GM12878 (cell line): ENCODE results near the gene CCDC194. TPM values are rescaled to one million over a fixed set of nuclear protein-coding genes. Genes with fewer than 3 reads are reported as not detected.

ENCODE experiments used
- ATAC-seq: fragments of 200-7000 bp; cut with Tn5 transposase; 3 replicates; pipeline ENCODE4 v1.9.1; 2020; ENCODE audit warnings: mild to moderate bottlenecking, moderate library complexity
- BruUV-seq: library from RNA; stranded (reverse); fragments of 400-500 nt; replicated peaks from 2 replicates; lab custom pipeline; 2021; lab: Mats Ljungman, UMichigan
- CTCF ChIA-PET: fragments of 300-600 bp; sonication (Branson Sonifier 250); formaldehyde crosslinking; extraction: SDS; loops from one replicate; lab custom pipeline; 2021; ENCODE audit warnings: inconsistent platforms; lab: Yijun Ruan, JAX
- POLR2A ChIA-PET: fragments of 350-600 bp; formaldehyde crosslinking; extraction: SDS; loops from one replicate; lab custom pipeline; 2021; ENCODE audit warnings: inconsistent platforms; lab: Charles Lee
- RAD21 ChIA-PET: fragments of 300-600 bp; sonication (Branson Sonifier 250); formaldehyde crosslinking; loops from one replicate; lab custom pipeline; 2023; ENCODE audit warnings: antibody characterized with exemption; ENCODE audit not compliant: unreplicated experiment; lab: Charles Lee
- SMC1A ChIA-PET: fragments of 300-600 bp; sonication (Branson Sonifier 250); formaldehyde crosslinking; loops from one replicate; lab custom pipeline; 2023; ENCODE audit not compliant: unreplicated experiment, uncharacterized antibody; lab: Charles Lee
- DNase-seq: peaks from one replicate; pipeline ENCODE4 v3.0.0-alpha.2; 2011; ENCODE audit warnings: low read depth, low spot score
- FAIRE-seq: peaks from 3 replicates; lab custom pipeline; 2011; peaks lifted over from hg19 to GRCh38; lab: Jason Lieb, UNC
- H2AFZ ChIP-seq: 2 replicates; pipeline ENCODE4 v1.6.0; 2011; ENCODE audit warnings: low read depth, low read length, control low read depth; ENCODE audit not compliant: control insufficient read depth
- H3K27ac ChIP-seq: 2 replicates; pipeline ENCODE4 v1.5.1; 2011; ENCODE audit warnings: control low read depth; ENCODE audit not compliant: control insufficient read depth, insufficient read depth
- H3K27me3 ChIP-seq, 2 experiments: replicated peaks in 1 of 2; 2 replicates each; pipeline versions ENCODE4 v1.6.0 to v1.6.1; 2011; ENCODE audit warnings: low read length in 1 of 2; ENCODE audit not compliant: control insufficient read depth in 2 of 2, insufficient read depth in 2 of 2
- H3K36me3 ChIP-seq, 2 experiments: 2 replicates each; pipeline ENCODE4 v1.5.1; 2011; ENCODE audit warnings: low read length in 1 of 2; ENCODE audit not compliant: control insufficient read depth in 2 of 2, insufficient read depth in 2 of 2
- H3K4me1 ChIP-seq: 2 replicates; pipeline ENCODE4 v1.6.1; 2011; ENCODE audit warnings: mild to moderate bottlenecking, low read length, moderate library complexity, mixed read lengths; ENCODE audit not compliant: control insufficient read depth, insufficient read depth
- H3K4me2 ChIP-seq: 2 replicates; pipeline ENCODE4 v1.6.0; 2011; ENCODE audit warnings: control low read depth; ENCODE audit not compliant: control insufficient read depth, insufficient read depth
- H3K4me3 ChIP-seq: fragments of 200-600 bp; sonication (generic); 2 replicates; pipeline ENCODE4 v1.5.1; 2016
- H3K79me2 ChIP-seq: 2 replicates; pipeline ENCODE4 v1.6.0; 2011; ENCODE audit warnings: low read length; ENCODE audit not compliant: control insufficient read depth, insufficient read depth
- H3K9ac ChIP-seq: 2 replicates; pipeline ENCODE4 v1.8.0; 2011; ENCODE audit warnings: low read length, control low read depth, mixed read lengths; ENCODE audit not compliant: control insufficient read depth, insufficient read depth
- H3K9me3 ChIP-seq: replicated peaks from 3 replicates; pipeline ENCODE4 v1.5.1; 2011; ENCODE audit warnings: mild to moderate bottlenecking, low read length; ENCODE audit not compliant: control insufficient read depth, insufficient read depth
- H4K20me1 ChIP-seq: 2 replicates; pipeline ENCODE4 v1.6.0; 2011; ENCODE audit not compliant: control insufficient read depth, insufficient read depth
- ASH2L ChIP-seq: fragments of 300-600, 200-600 bp; sonication (generic); IDR thresholded peaks from 2 replicates; pipeline ENCODE4 v1.6.1; 2017; ENCODE audit warnings: low read depth, mild to moderate bottlenecking, borderline replicate concordance
- BMI1 ChIP-seq: fragments of 450-650 bp; IDR thresholded peaks from 2 replicates; pipeline ENCODE4 v1.6.1; 2016; ENCODE audit warnings: mild to moderate bottlenecking, moderate library complexity, borderline replicate concordance
- CBFB ChIP-seq: IDR thresholded peaks from 2 replicates; pipeline ENCODE4 v1.6.1; 2016; ENCODE audit warnings: antibody characterized with exemption, low read depth
- CREM ChIP-seq: IDR thresholded peaks from 2 replicates; pipeline ENCODE4 v1.6.1; 2014; ENCODE audit warnings: antibody characterized with exemption, low read depth
- MYC ChIP-seq: IDR thresholded peaks from 2 replicates; pipeline ENCODE4 v1.6.1; 2011; ENCODE audit warnings: mild to moderate bottlenecking, low read length, moderate library complexity, inconsistent platforms; ENCODE audit not compliant: insufficient read depth, insufficient replicate concordance, insufficient read length, severe bottlenecking
- NFIC ChIP-seq: IDR thresholded peaks from 2 replicates; pipeline ENCODE4 v1.6.1; 2012; ENCODE audit warnings: low read depth, mild to moderate bottlenecking, inconsistent platforms, low read length, moderate library complexity
- NFXL1 ChIP-seq: fragments of 450-650 bp; IDR thresholded peaks from 2 replicates; pipeline ENCODE4 v1.6.1; 2017; ENCODE audit warnings: antibody characterized with exemption, mild to moderate bottlenecking, borderline replicate concordance
- RFX5 ChIP-seq: IDR thresholded peaks from 2 replicates; pipeline ENCODE4 v1.6.1; 2011; ENCODE audit warnings: low read depth, low read length, improper control_type of control experiment
- RUNX3 ChIP-seq: IDR thresholded peaks from 2 replicates; pipeline ENCODE4 v1.6.1; 2012; ENCODE audit warnings: low read length, inconsistent platforms
- TAF1 ChIP-seq: IDR thresholded peaks from 2 replicates; pipeline ENCODE4 v1.6.1; 2011; ENCODE audit warnings: mild to moderate bottlenecking, low read depth, low read length, borderline replicate concordance
- TBL1XR1 ChIP-seq: IDR thresholded peaks from 2 replicates; pipeline ENCODE4 v1.6.1; 2012; ENCODE audit warnings: low read depth, low read length, improper control_type of control experiment
- TCF12 ChIP-seq: IDR thresholded peaks from 2 replicates; pipeline ENCODE4 v1.6.1; 2011; ENCODE audit warnings: low read depth, mild to moderate bottlenecking, low read length
- ZSCAN29 ChIP-seq: fragments of 450-650 bp; IDR thresholded peaks from 2 replicates; pipeline ENCODE4 v1.6.1; 2017; ENCODE audit warnings: mild to moderate bottlenecking, moderate library complexity
- WGBS: methylation state at CpG from one replicate; pipeline ENCODE4 v1.1.6; 2016; ENCODE audit warnings: low lambda C conversion rate; ENCODE audit not compliant: insufficient replicate concordance, insufficient coverage; ENCODE audit errors: missing lambda C conversion rate; 5-methylcytosine and 5-hydroxymethylcytosine counted together
- in situ Hi-C: fragments of 300-500 bp; cut with MboI; formaldehyde crosslinking; loops from 9 replicates; pipeline ENCODE4 v1.14.3; 2018; ENCODE audit warnings: mixed read lengths
- intact Hi-C: fragments of 100-400 bp; cut with micrococcal nuclease; formaldehyde crosslinking; loops from one replicate; pipeline ENCODE4 v1.14.2; 2022; ENCODE audit not compliant: unreplicated experiment
- polyA plus RNA-seq, 11 experiments: library from polyadenylated mRNA; depleted of rRNA in 4 of 11; unstranded in 6 of 11; stranded (reverse) in 5 of 11; fragments of >200 nt; fragmentation: Nextera tagmentation in 4 of 11; fragmentation: Illumina TruSeq in 1 of 11; extraction: Ambion mirVana in 4 of 11; extraction: Trizol in 1 of 11; gene quantifications; 1 replicate in 1 of 11; 2 replicates in 10 of 11; pipeline versions ENCODE4 v1.2.1 to v1.2.3, GENCODE V29; 2011 to 2016; ENCODE audit warnings: inconsistent platforms in 2 of 11, missing spikeins in 2 of 11, low read depth in 1 of 11
- total RNA-seq, 4 experiments: library from RNA; depleted of rRNA in 3 of 4; stranded (reverse); fragments of >200 nt in 3 of 4; fragmentation: Illumina TruSeq in 1 of 4; extraction: Trizol in 1 of 4; gene quantifications; 2 replicates each; pipeline versions ENCODE4 v1.2.1 to v1.2.3, GENCODE V29; 2013 to 2021
- TF ChIP-seq, protein P1 (sequence below): IDR thresholded peaks from 2 replicates; pipeline ENCODE4 v1.6.1; 2011; ENCODE audit warnings: low read depth, mild to moderate bottlenecking, low read length, moderate library complexity, borderline replicate concordance; ENCODE audit errors: extremely low read depth
- TF ChIP-seq, protein P2 (sequence below): fragments of 150-350 bp; IDR thresholded peaks from 2 replicates; pipeline ENCODE4 v1.6.1; 2014; ENCODE audit warnings: mild to moderate bottlenecking, low read depth, low read length
- TF ChIP-seq, protein P3 (sequence below): fragments of 450-650 bp; IDR thresholded peaks from 2 replicates; pipeline ENCODE4 v1.6.1; 2016; ENCODE audit warnings: mild to moderate bottlenecking
- TF ChIP-seq, protein P4 (sequence below): IDR thresholded peaks from 2 replicates; pipeline ENCODE4 v1.6.1; 2012; ENCODE audit warnings: low read depth, low read length, improper control_type of control experiment

The CCDC194 gene
- total and polyA plus RNA-seq, 10 of the 15 experiments (the other 5 are each of a cell fraction or from before 2014, with no cell fraction given), result 0.07 to 3.4 (median 0.97) TPM

- no peak for TF ChIP-seq BMI1
Observed at GRCh38 chr19:17398902-17399527, 5.0 kb upstream of the CCDC194 start (continued).

DNA sequence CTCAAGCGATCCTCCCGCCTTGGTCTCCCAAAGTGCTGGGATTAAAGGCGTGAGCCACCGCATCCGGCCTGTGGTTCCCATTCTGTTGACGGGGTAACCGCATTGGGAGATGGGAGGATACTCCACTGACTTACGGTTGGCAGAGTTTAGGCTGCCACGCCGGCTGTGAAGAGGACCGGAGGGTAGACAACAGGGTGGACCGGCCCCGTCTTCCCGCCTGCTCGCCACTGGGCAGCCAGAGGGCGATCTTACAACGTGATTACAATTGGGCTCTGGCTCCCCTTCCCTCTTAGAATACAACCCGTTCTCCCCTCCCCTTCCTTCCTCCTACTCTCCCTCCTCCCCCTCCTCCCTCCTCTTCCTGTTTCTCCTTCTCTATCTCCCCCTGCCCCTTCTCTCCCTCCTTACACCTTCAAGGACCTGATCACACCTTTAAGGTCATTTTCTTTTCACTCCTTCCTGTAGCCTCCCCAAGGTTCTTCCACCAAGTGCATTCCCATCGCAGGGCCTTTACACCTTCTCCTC, 957 bp upstream of the CCDC194 start:
- WGBS, result 21% methylated on average over 19 of the region's 19 CpGs
- RAD21 ChIA-PET, result interaction anchor here (1.2 kb wide), 1 partner anchor 25 kb away, joined by 4 read pairs; the partner anchor contains the start of gene MVB12A
- intact Hi-C loops, result loop anchor here (1.0 kb wide), 1 partner anchor 71 kb away; no protein-coding TSS in a partner anchor
- CTCF ChIA-PET, result interaction anchor here (0.8 to 4.0 kb wide), 7 partner anchors 9 to 91 kb away, joined by 3 to 36 read pairs (median 7); no protein-coding TSS in a partner anchor
- in situ Hi-C loops, result loop anchor here (5.0 kb wide), 1 partner anchor 72 kb away; no protein-coding TSS in a partner anchor
- DNase-seq, result no peak
- peak; percentile 74 for ATAC-seq
- POLR2A ChIA-PET, result interaction anchor here (0.5 kb wide), 1 partner anchor 77 kb away, joined by 5 read pairs; no protein-coding TSS in a partner anchor
- no peaks in the 10 kb centered on the region for H4K20me1 ChIP-seq
- BruUV-seq, result no TSS peak
- H3K9me3 ChIP-seq, result no peaks in the 10 kb centered on the region; the same call in 2 of the 3 replicates
- no peaks in the 10 kb centered on the region for H3K79me2 ChIP-seq
- no peak overlapping the region for H3K4me3 ChIP-seq
- H3K27ac ChIP-seq, result no peak overlapping the region
- peaks cover 9% of the 10 kb centered on the region for H3K4me1 ChIP-seq
- 0 out of 2 replicates have a peak overlapping the region, but pooled peaks have one; percentile 3 for H3K4me2 ChIP-seq
- FAIRE-seq, result peak; percentile 70
- H3K9ac ChIP-seq, result no peak overlapping the region
- H3K36me3 ChIP-seq, result peaks cover 3 to 9% of the 10 kb centered on the region in 2 experiments; a peak in 2 of 4 replicates
- H3K27me3 ChIP-seq, result peaks cover 2% of the 10 kb centered on the region in 2 experiments; a peak in 3 of 4 replicates
- SMC1A ChIA-PET, result interaction anchor here (0.7 to 1.2 kb wide), 2 partner anchors 21 to 50 kb away, joined by 3 read pairs; no protein-coding TSS in a partner anchor
- no peak overlapping the region for H2AFZ ChIP-seq
- TF ChIP-seq, protein P1, sequence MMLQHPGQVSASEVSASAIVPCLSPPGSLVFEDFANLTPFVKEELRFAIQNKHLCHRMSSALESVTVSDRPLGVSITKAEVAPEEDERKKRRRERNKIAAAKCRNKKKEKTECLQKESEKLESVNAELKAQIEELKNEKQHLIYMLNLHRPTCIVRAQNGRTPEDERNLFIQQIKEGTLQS, result no peak
- TF ChIP-seq RUNX3 (no peak; the same call in 1 of the 2 replicates), ZSCAN29 (no peak), TAF1 (no peak), NFIC (no peak), MYC (no peak), CBFB (no peak), NFXL1 (peak; percentile 94), TCF12 (no peak), TBL1XR1 (no peak), RFX5 (no peak), CREM (no peak), ASH2L (no peak)
- TF ChIP-seq, protein P2, sequence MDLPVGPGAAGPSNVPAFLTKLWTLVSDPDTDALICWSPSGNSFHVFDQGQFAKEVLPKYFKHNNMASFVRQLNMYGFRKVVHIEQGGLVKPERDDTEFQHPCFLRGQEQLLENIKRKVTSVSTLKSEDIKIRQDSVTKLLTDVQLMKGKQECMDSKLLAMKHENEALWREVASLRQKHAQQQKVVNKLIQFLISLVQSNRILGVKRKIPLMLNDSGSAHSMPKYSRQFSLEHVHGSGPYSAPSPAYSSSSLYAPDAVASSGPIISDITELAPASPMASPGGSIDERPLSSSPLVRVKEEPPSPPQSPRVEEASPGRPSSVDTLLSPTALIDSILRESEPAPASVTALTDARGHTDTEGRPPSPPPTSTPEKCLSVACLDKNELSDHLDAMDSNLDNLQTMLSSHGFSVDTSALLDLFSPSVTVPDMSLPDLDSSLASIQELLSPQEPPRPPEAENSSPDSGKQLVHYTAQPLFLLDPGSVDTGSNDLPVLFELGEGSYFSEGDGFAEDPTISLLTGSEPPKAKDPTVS, result no peak
- TF ChIP-seq, protein P3, sequence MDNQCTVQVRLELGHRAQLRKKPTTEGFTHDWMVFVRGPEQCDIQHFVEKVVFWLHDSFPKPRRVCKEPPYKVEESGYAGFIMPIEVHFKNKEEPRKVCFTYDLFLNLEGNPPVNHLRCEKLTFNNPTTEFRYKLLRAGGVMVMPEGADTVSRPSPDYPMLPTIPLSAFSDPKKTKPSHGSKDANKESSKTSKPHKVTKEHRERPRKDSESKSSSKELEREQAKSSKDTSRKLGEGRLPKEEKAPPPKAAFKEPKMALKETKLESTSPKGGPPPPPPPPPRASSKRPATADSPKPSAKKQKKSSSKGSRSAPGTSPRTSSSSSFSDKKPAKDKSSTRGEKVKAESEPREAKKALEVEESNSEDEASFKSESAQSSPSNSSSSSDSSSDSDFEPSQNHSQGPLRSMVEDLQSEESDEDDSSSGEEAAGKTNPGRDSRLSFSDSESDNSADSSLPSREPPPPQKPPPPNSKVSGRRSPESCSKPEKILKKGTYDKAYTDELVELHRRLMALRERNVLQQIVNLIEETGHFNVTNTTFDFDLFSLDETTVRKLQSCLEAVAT, result no peak
- TF ChIP-seq, protein P4, sequence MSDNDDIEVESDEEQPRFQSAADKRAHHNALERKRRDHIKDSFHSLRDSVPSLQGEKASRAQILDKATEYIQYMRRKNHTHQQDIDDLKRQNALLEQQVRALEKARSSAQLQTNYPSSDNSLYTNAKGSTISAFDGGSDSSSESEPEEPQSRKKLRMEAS, result no peak
